Measurements from ENCODE around the gene SOCS1.

The SOCS1 gene

GRCh38 chr16:11212798-11213196 lies 43.2 kb downstream of the SOCS1 start:
- TF ChIP-seq POLR2AphosphoS5 (IDR thresholded peaks at IDR 0.05; ENCODE audit: low read depth, low read length) (no peak), REST (IDR thresholded peaks at IDR 0.05; ENCODE audit: insufficient read depth in 1 of 2, low read depth in 2 of 2, low read length in 2 of 2) (no peak), TAF1 (IDR thresholded peaks at IDR 0.05; ENCODE audit: borderline replicate concordance, insufficient read depth, low read length) (no peak), SIN3A (IDR thresholded peaks at IDR 0.05; ENCODE audit: borderline replicate concordance, insufficient read depth, low read length) (no peak), FOXP2 (optimal IDR thresholded peaks at IDR 0.05; ENCODE audit: borderline replicate concordance, extremely low read depth, extremely low read length, insufficient read depth) (no peak)

GRCh38 chr16:11211977-11212797 lies 43.8 kb downstream of the SOCS1 start:
- TF ChIP-seq TAF1 (IDR thresholded peaks at IDR 0.05; ENCODE audit: borderline replicate concordance, insufficient read depth, low read length), result no peak
- TF ChIP-seq FOXP2 (optimal IDR thresholded peaks at IDR 0.05; ENCODE audit: borderline replicate concordance, extremely low read depth, extremely low read length, insufficient read depth), result no peak
- TF ChIP-seq SIN3A (IDR thresholded peaks at IDR 0.05; ENCODE audit: borderline replicate concordance, insufficient read depth, low read length), result no peak

GRCh38 chr16:11211061-11211976 lies 44.7 kb downstream of the SOCS1 start:
- TF ChIP-seq SIN3A (IDR thresholded peaks at IDR 0.05; ENCODE audit: borderline replicate concordance, insufficient read depth, low read length) (no peak), POLR2AphosphoS5 (IDR thresholded peaks at IDR 0.05; ENCODE audit: low read depth, low read length) (no peak), TAF1 (IDR thresholded peaks at IDR 0.05; ENCODE audit: borderline replicate concordance, insufficient read depth, low read length) (no peak), REST (IDR thresholded peaks at IDR 0.05; ENCODE audit: insufficient read depth in 1 of 2, low read depth in 2 of 2, low read length in 2 of 2) (no peak), FOXP2 (optimal IDR thresholded peaks at IDR 0.05; ENCODE audit: borderline replicate concordance, extremely low read depth, extremely low read length, insufficient read depth) (no peak)

DNA sequence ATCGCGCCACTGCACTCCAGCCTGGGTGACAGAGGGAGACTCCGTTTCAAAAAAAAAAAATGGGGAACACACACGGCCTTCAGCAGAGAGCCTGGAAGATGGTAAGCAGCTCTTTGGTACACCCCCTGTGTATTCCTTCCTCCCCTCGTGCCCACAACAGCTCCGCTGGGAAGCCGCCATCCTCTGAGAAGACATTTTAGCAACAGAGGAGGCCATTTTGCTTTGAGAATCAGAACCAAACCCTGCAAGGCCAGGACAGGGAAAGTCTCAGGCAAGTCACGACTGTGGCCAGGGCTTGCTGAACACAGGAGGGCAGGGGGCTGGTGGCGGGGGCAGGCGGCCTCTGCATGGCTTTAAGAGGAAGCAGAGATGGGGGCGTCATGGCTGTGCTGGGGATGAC lies 45.7 kb downstream of the SOCS1 start:
- TF ChIP-seq POLR2AphosphoS5 (IDR thresholded peaks at IDR 0.05; ENCODE audit: low read depth, low read length) (no peak), SIN3A (IDR thresholded peaks at IDR 0.05; ENCODE audit: borderline replicate concordance, insufficient read depth, low read length) (no peak), REST (IDR thresholded peaks at IDR 0.05; ENCODE audit: insufficient read depth in 1 of 2, low read depth in 2 of 2, low read length in 2 of 2) (no peak), TAF1 (IDR thresholded peaks at IDR 0.05; ENCODE audit: borderline replicate concordance, insufficient read depth, low read length) (no peak), FOXP2 (optimal IDR thresholded peaks at IDR 0.05; ENCODE audit: borderline replicate concordance, extremely low read depth, extremely low read length, insufficient read depth) (no peak)

- TF ChIP-seq TAF1 (IDR thresholded peaks at IDR 0.05; ENCODE audit: borderline replicate concordance, insufficient read depth, low read length) (no peak), POLR2AphosphoS5 (IDR thresholded peaks at IDR 0.05; ENCODE audit: low read depth, low read length) (no peak), SIN3A (IDR thresholded peaks at IDR 0.05; ENCODE audit: borderline replicate concordance, insufficient read depth, low read length) (no peak), FOXP2 (optimal IDR thresholded peaks at IDR 0.05; ENCODE audit: borderline replicate concordance, extremely low read depth, extremely low read length, insufficient read depth) (no peak)
Observed at GRCh38 chr16:11208916-11209665, 46.9 kb downstream of the SOCS1 start.

Data from PFSK-1 (cell line).